IMR-90 (cell line): ENCODE results near the gene DOHH. TPM values are rescaled to one million over a fixed set of nuclear protein-coding genes. Genes with fewer than 3 reads are reported as not detected.

Experiments used
- ATAC-seq: fragments of 200-7000 bp; cut with Tn5 transposase; 2 replicates; pipeline ENCODE4 v1.9.1; 2020; ENCODE audit warnings: low read depth, mild to moderate bottlenecking, moderate library complexity
- BruUV-seq: library from RNA; stranded (reverse); fragments of 400-500 nt; replicated peaks from 2 replicates; lab custom pipeline; 2021; lab: Mats Ljungman, UMichigan
- CTCF ChIA-PET: fragments of 300-600 bp; formaldehyde crosslinking; extraction: SDS; loops from one replicate; lab custom pipeline; 2021; ENCODE audit warnings: antibody characterized with exemption; lab: Yijun Ruan, JAX
- POLR2A ChIA-PET: fragments of 300-600 bp; sonication (Branson Sonifier 250); formaldehyde crosslinking; loops from one replicate; lab custom pipeline; 2022; ENCODE audit warnings: antibody characterized with exemption; ENCODE audit not compliant: unreplicated experiment; lab: Charles Lee
- DNase-seq: peaks from one replicate; pipeline ENCODE4 v3.0.0; 2013
- H2AFZ ChIP-seq: replicated peaks from 2 replicates; pipeline ENCODE3; 2013; ENCODE audit warnings: low read length, mild to moderate bottlenecking; ENCODE audit not compliant: poor library complexity
- H2AK5ac ChIP-seq: 2 replicates; pipeline ENCODE4 v1.6.1; 2013; ENCODE audit warnings: low read depth, low read length, inconsistent platforms
- H2AK9ac ChIP-seq: replicated peaks from 2 replicates; pipeline ENCODE3; 2013; ENCODE audit warnings: mild to moderate bottlenecking, low read depth, low read length, moderate library complexity; ENCODE audit not compliant: poor library complexity
- H2BK120ac ChIP-seq: 2 replicates; pipeline ENCODE4 v1.6.1; 2013; ENCODE audit warnings: low read depth, low read length, inconsistent platforms
- H2BK15ac ChIP-seq: 3 replicates; pipeline ENCODE4 v1.6.1; 2013; ENCODE audit warnings: low read depth, low read length, inconsistent platforms
- H2BK20ac ChIP-seq: 2 replicates; pipeline ENCODE4 v1.6.1; 2013; ENCODE audit warnings: low read depth, mild to moderate bottlenecking, inconsistent platforms, low read length, moderate library complexity
- H2BK5ac ChIP-seq: 2 replicates; pipeline ENCODE4 v1.6.1; 2013; ENCODE audit warnings: mild to moderate bottlenecking, low read depth, low read length, inconsistent platforms; ENCODE audit not compliant: poor library complexity, severe bottlenecking
- H3K14ac ChIP-seq: replicated peaks from 2 replicates; pipeline ENCODE4 v1.6.1; 2013; ENCODE audit warnings: low read depth, low read length, inconsistent platforms
- H3K18ac ChIP-seq: 2 replicates; pipeline ENCODE4 v1.6.1; 2013; ENCODE audit warnings: low read depth, low read length, control low read depth
- H3K23ac ChIP-seq: 2 replicates; pipeline ENCODE4 v1.6.1; 2013; ENCODE audit warnings: low read depth, low read length, inconsistent platforms
- H3K27ac ChIP-seq: 2 replicates; pipeline ENCODE4 v1.5.1; 2013; ENCODE audit warnings: mild to moderate bottlenecking, control low read depth, low read length; ENCODE audit not compliant: insufficient read depth
- H3K27me3 ChIP-seq: 2 replicates; pipeline ENCODE4 v1.6.1; 2013; ENCODE audit warnings: low read length; ENCODE audit not compliant: control insufficient read depth, insufficient read depth
- H3K36me3 ChIP-seq: 2 replicates; pipeline ENCODE4 v1.6.1; 2013; ENCODE audit warnings: low read length, mixed read lengths; ENCODE audit not compliant: control insufficient read depth, insufficient read depth
- H3K4ac ChIP-seq: 2 replicates; pipeline ENCODE4 v1.6.1; 2013; ENCODE audit warnings: low read depth, low read length, inconsistent platforms
- H3K4me1 ChIP-seq: 2 replicates; pipeline ENCODE4 v1.6.1; 2013; ENCODE audit warnings: low read length, mixed read lengths; ENCODE audit not compliant: control insufficient read depth, insufficient read depth
- H3K4me2 ChIP-seq: 2 replicates; pipeline ENCODE4 v1.6.1; 2013; ENCODE audit warnings: low read depth, mild to moderate bottlenecking, control low read depth, low read length, moderate library complexity
- H3K4me3 ChIP-seq: 2 replicates; pipeline ENCODE4 v1.5.1; 2013; ENCODE audit warnings: low read depth, mild to moderate bottlenecking, control low read depth, low read length, moderate library complexity; ENCODE audit not compliant: insufficient read depth
- H3K56ac ChIP-seq: 2 replicates; pipeline ENCODE4 v1.6.1; 2013; ENCODE audit warnings: low read length, inconsistent platforms; ENCODE audit not compliant: insufficient read depth; ENCODE audit errors: extremely low read depth
- H3K79me1 ChIP-seq, 2 experiments: 2 replicates each; pipeline ENCODE4 v1.6.1; 2013; ENCODE audit warnings: low read length in 2 of 2, inconsistent platforms in 1 of 2, low read depth in 1 of 2
- H3K9ac ChIP-seq: 2 replicates; pipeline ENCODE4 v1.6.1; 2013; ENCODE audit warnings: low read depth, low read length, control low read depth
- H3K9me1 ChIP-seq: 2 replicates; pipeline ENCODE4 v1.6.1; 2013; ENCODE audit warnings: low read length, inconsistent platforms; ENCODE audit not compliant: insufficient read depth
- H3K9me3 ChIP-seq: 2 replicates; pipeline ENCODE4 v1.6.1; 2013; ENCODE audit warnings: low read length; ENCODE audit not compliant: control insufficient read depth, insufficient read depth
- H4K20me1 ChIP-seq: 2 replicates; pipeline ENCODE4 v1.6.1; 2013; ENCODE audit warnings: low read length, inconsistent platforms; ENCODE audit not compliant: insufficient read depth
- H4K5ac ChIP-seq: 2 replicates; pipeline ENCODE4 v1.6.1; 2013; ENCODE audit warnings: mild to moderate bottlenecking, low read depth, low read length, control low read depth
- H4K8ac ChIP-seq, 2 experiments: 2 replicates each; pipeline ENCODE4 v1.6.1; 2013; ENCODE audit warnings: low read depth in 2 of 2, low read length in 2 of 2, control low read depth in 1 of 2, inconsistent platforms in 1 of 2
- H4K91ac ChIP-seq: 2 replicates; pipeline ENCODE4 v1.6.1; 2013; ENCODE audit warnings: low read depth, low read length, inconsistent platforms; ENCODE audit not compliant: insufficient read depth
- BHLHE40 ChIP-seq: fragments of 150-350 bp; IDR thresholded peaks from 2 replicates; pipeline ENCODE4 v1.6.1; 2016; ENCODE audit warnings: mild to moderate bottlenecking, low read depth, low read length
- CEBPB ChIP-seq: IDR thresholded peaks from 2 replicates; pipeline ENCODE4 v1.6.1; 2012; ENCODE audit warnings: low read depth, low read length, improper control_type of control experiment
- CHD1 ChIP-seq: IDR thresholded peaks from 2 replicates; pipeline ENCODE4 v1.6.1; 2012; ENCODE audit warnings: low read depth, low read length, improper control_type of control experiment
- FOS ChIP-seq: fragments of 150-350 bp; IDR thresholded peaks from 2 replicates; pipeline ENCODE4 v1.6.1; 2016; ENCODE audit warnings: low read depth, low read length
- MAFK ChIP-seq: IDR thresholded peaks from 2 replicates; pipeline ENCODE4 v1.6.1; 2012; ENCODE audit warnings: low read depth, low read length, improper control_type of control experiment
- MAZ ChIP-seq: IDR thresholded peaks from 2 replicates; pipeline ENCODE4 v1.6.1; 2012; ENCODE audit warnings: low read depth, mild to moderate bottlenecking, low read length, improper control_type of control experiment, moderate library complexity, borderline replicate concordance
- MXI1 ChIP-seq: IDR thresholded peaks from 2 replicates; pipeline ENCODE4 v1.6.1; 2012; ENCODE audit warnings: low read depth, mild to moderate bottlenecking, low read length, moderate library complexity, borderline replicate concordance
- NFE2L2 ChIP-seq: fragments of 150-350 bp; IDR thresholded peaks from 2 replicates; pipeline ENCODE4 v1.6.1; 2016; ENCODE audit warnings: low read depth, mild to moderate bottlenecking, low read length
- POLR2A ChIP-seq: IDR thresholded peaks from 2 replicates; pipeline ENCODE4 v1.6.1; 2012; ENCODE audit warnings: mild to moderate bottlenecking, low read depth, low read length
- RAD21 ChIP-seq: IDR thresholded peaks from 2 replicates; pipeline ENCODE4 v1.6.1; 2012; ENCODE audit warnings: low read length, improper control_type of control experiment
- RCOR1 ChIP-seq: IDR thresholded peaks from 2 replicates; pipeline ENCODE4 v1.6.1; 2012; ENCODE audit warnings: mild to moderate bottlenecking, low read length, improper control_type of control experiment; ENCODE audit not compliant: insufficient replicate concordance
- RFX5 ChIP-seq: IDR thresholded peaks from 2 replicates; pipeline ENCODE4 v1.8.0; 2012; ENCODE audit warnings: low read depth, mild to moderate bottlenecking, low read length, moderate library complexity
- SMC3 ChIP-seq: fragments of 150-350 bp; IDR thresholded peaks from 2 replicates; pipeline ENCODE4 v1.6.1; 2016; ENCODE audit warnings: low read depth, mild to moderate bottlenecking, antibody characterized with exemption, low read length, moderate library complexity
- WGBS, 2 experiments: methylation state at CpG; one replicate each; pipeline versions ENCODE4 v1.1.5 to v1.1.7; 2013; ENCODE audit warnings: missing lambda C conversion rate in 2 of 2; ENCODE audit not compliant: insufficient read length in 1 of 2; ENCODE audit errors: extremely low coverage in 2 of 2; 5-methylcytosine and 5-hydroxymethylcytosine counted together
- dilution Hi-C: fragments of 300-500 bp; cut with HindIII; formaldehyde crosslinking; loops from one replicate; pipeline ENCODE4 v1.14.3; 2018; ENCODE audit warnings: low sequenced_read_pairs; ENCODE audit not compliant: unreplicated experiment
- in situ Hi-C: fragments of 300-500 bp; cut with MboI; formaldehyde crosslinking; loops from 3 replicates; pipeline ENCODE4 v1.14.3; 2019; ENCODE audit warnings: low sequenced_read_pairs, inconsistent platforms, mixed read lengths
- intact Hi-C: fragments of 100-400 bp; cut with micrococcal nuclease; formaldehyde crosslinking; loops from 2 replicates; pipeline ENCODE4 v1.10.0; 2022
- polyA plus RNA-seq, 3 experiments: library from polyadenylated mRNA; depleted of rRNA; stranded (reverse); fragments of >200 nt; gene quantifications; 2 replicates each; pipeline ENCODE4 v1.2.3, GENCODE V29; 2012; ENCODE audit warnings: low replicate concordance in 1 of 3
- total RNA-seq: library from RNA; depleted of rRNA; stranded (reverse); fragments of >200 nt; gene quantifications from 2 replicates; pipeline ENCODE4 v1.2.3, GENCODE V29; 2012
- TF ChIP-seq, protein P1 (sequence below): fragments of 150-350 bp; IDR thresholded peaks from 2 replicates; pipeline ENCODE4 v1.6.1; 2017; ENCODE audit warnings: mild to moderate bottlenecking, antibody characterized with exemption, low read length, low read depth
- TF ChIP-seq, protein P2 (sequence below): fragments of 150-350 bp; IDR thresholded peaks from 2 replicates; pipeline ENCODE4 v1.6.1; 2016; ENCODE audit warnings: low read depth, mild to moderate bottlenecking, low read length, moderate library complexity, borderline replicate concordance
- TF ChIP-seq, protein P3 (sequence below): conservative IDR thresholded peaks from 2 replicates; pipeline ENCODE4 v1.5.1; 2012; ENCODE audit warnings: mild to moderate bottlenecking, low read depth, low read length, improper control_type of control experiment

DOHH gene
- total and polyA plus RNA-seq, 2 of the 4 experiments (the other 2 are of a cell fraction) = 3.2 to 9.2 TPM

DNA sequence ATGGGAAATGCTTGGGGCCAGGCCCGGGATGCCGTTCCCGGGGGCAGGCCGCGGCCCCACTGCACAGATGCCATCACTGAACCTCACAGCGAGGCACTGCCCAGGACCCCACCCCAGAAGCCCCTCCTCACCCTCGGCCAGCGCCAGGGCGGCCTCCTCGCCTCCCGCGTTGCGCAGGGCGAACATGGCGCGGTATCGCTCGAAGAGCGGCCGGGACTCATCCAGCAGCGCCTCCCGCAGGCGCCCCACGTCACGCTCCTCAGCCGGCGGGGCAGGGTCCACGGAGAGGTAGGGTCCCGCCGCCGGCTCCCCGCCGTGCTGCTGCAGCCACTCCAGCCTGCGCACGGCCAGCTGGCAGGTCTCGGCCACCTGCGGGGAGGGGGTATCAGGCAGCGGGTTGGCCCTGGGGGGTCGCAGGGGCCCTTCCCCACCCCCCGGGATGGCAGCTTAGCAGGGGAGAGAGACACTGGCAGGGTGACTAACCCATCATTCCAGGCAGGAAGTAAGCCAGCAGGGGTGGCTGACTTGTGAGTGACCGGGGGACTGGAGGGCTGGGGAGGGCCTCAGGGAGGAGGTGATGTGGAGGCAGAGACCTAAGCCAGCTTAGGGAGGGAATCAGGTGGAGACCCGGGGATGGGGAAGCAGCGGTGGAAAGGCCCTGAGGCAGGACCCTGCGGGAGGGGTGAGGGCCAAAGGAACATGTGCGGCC lies 8.2 kb downstream of the DOHH start:
- Histone ChIP-seq H3K27me3 (no peaks in the 10 kb centered on the region), H2BK120ac (no peak overlapping the region), H3K9me1 (no peaks in the 10 kb centered on the region), H3K18ac (no peak overlapping the region), H3K36me3 (peaks cover 27% of the 10 kb centered on the region), H2BK20ac (no peak overlapping the region), H4K5ac (no peak overlapping the region), H4K8ac (no peak overlapping the region), H3K4ac (no peak overlapping the region), H3K9me3 (no peaks in the 10 kb centered on the region), H4K20me1 (no peaks in the 10 kb centered on the region), H3K4me2 (no peak overlapping the region), H4K91ac (no peak overlapping the region), H2BK15ac (no peak overlapping the region), H2AK9ac (no peak overlapping the region), H3K9ac (no peak overlapping the region), H2BK5ac (no peak overlapping the region), H2AK5ac (no peak overlapping the region), H3K4me1 (no peaks in the 10 kb centered on the region), H3K27ac (no peak overlapping the region), H3K79me1 (peaks cover 0 to 11% of the 10 kb centered on the region in 2 experiments; a peak in 2 of 4 replicates), H3K14ac (no peak overlapping the region), H3K56ac (no peak overlapping the region), H2AFZ (no peak overlapping the region), H3K4me3 (no peak overlapping the region), H3K23ac (no peak overlapping the region)
- intact Hi-C loops (no loop called here), in situ Hi-C loops (loop anchor here (25.0 kb wide), 1 partner anchor 530 kb away; no protein-coding TSS in a partner anchor), dilution Hi-C loops (no loop called here)
- CTCF ChIA-PET = no interaction called here
- DNase-seq (no peak), ATAC-seq (no peak)
- POLR2A ChIA-PET = no interaction called here
- TF ChIP-seq POLR2A (no peak), FOS (no peak), BHLHE40 (no peak), CHD1 (no peak), RFX5 (no peak), NFE2L2 (no peak), CEBPB (no peak), RCOR1 (no peak), MXI1 (no peak), MAFK (no peak), SMC3 (no peak), RAD21 (no peak), MAZ (no peak)
- TF ChIP-seq, protein P1, sequence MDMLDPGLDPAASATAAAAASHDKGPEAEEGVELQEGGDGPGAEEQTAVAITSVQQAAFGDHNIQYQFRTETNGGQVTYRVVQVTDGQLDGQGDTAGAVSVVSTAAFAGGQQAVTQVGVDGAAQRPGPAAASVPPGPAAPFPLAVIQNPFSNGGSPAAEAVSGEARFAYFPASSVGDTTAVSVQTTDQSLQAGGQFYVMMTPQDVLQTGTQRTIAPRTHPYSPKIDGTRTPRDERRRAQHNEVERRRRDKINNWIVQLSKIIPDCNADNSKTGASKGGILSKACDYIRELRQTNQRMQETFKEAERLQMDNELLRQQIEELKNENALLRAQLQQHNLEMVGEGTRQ = no peak
- TF ChIP-seq, protein P2, sequence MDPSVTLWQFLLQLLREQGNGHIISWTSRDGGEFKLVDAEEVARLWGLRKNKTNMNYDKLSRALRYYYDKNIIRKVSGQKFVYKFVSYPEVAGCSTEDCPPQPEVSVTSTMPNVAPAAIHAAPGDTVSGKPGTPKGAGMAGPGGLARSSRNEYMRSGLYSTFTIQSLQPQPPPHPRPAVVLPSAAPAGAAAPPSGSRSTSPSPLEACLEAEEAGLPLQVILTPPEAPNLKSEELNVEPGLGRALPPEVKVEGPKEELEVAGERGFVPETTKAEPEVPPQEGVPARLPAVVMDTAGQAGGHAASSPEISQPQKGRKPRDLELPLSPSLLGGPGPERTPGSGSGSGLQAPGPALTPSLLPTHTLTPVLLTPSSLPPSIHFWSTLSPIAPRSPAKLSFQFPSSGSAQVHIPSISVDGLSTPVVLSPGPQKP = no peak
- TF ChIP-seq, protein P3, sequence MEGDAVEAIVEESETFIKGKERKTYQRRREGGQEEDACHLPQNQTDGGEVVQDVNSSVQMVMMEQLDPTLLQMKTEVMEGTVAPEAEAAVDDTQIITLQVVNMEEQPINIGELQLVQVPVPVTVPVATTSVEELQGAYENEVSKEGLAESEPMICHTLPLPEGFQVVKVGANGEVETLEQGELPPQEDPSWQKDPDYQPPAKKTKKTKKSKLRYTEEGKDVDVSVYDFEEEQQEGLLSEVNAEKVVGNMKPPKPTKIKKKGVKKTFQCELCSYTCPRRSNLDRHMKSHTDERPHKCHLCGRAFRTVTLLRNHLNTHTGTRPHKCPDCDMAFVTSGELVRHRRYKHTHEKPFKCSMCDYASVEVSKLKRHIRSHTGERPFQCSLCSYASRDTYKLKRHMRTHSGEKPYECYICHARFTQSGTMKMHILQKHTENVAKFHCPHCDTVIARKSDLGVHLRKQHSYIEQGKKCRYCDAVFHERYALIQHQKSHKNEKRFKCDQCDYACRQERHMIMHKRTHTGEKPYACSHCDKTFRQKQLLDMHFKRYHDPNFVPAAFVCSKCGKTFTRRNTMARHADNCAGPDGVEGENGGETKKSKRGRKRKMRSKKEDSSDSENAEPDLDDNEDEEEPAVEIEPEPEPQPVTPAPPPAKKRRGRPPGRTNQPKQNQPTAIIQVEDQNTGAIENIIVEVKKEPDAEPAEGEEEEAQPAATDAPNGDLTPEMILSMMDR = no peak
- no TSS peak for BruUV-seq
- 97% methylated on average over 5 of the region's 45 CpGs; no CpG with 5 or more reads in 1 of the 2 experiments for WGBS, 2 experiments
